GM10266 (cell line): Measurements from ENCODE around the gene MRPL12.
"Not testable (repeated sequence)": the region's sequence is repeated elsewhere in the genome, so short reads cannot be mapped to it uniquely, and the experiment has no call there.

Source experiments
- DNase-seq: peaks from one replicate; pipeline ENCODE4 v3.0.0; 2012; ENCODE audit errors: extremely low spot score
- TF ChIP-seq, protein P1 (sequence below): IDR thresholded peaks from 2 replicates; pipeline ENCODE4 v1.5.1; 2012; ENCODE audit warnings: mild to moderate bottlenecking, low read depth; ENCODE audit not compliant: control insufficient read depth, insufficient read depth; ENCODE audit errors: missing control alignments

Gene MRPL12

GRCh38 chr17:81672504-81672903 lies 30.7 kb upstream of the MRPL12 start:
- TF ChIP-seq, protein P1, sequence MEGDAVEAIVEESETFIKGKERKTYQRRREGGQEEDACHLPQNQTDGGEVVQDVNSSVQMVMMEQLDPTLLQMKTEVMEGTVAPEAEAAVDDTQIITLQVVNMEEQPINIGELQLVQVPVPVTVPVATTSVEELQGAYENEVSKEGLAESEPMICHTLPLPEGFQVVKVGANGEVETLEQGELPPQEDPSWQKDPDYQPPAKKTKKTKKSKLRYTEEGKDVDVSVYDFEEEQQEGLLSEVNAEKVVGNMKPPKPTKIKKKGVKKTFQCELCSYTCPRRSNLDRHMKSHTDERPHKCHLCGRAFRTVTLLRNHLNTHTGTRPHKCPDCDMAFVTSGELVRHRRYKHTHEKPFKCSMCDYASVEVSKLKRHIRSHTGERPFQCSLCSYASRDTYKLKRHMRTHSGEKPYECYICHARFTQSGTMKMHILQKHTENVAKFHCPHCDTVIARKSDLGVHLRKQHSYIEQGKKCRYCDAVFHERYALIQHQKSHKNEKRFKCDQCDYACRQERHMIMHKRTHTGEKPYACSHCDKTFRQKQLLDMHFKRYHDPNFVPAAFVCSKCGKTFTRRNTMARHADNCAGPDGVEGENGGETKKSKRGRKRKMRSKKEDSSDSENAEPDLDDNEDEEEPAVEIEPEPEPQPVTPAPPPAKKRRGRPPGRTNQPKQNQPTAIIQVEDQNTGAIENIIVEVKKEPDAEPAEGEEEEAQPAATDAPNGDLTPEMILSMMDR = no peak
- no peak for DNase-seq

DNA sequence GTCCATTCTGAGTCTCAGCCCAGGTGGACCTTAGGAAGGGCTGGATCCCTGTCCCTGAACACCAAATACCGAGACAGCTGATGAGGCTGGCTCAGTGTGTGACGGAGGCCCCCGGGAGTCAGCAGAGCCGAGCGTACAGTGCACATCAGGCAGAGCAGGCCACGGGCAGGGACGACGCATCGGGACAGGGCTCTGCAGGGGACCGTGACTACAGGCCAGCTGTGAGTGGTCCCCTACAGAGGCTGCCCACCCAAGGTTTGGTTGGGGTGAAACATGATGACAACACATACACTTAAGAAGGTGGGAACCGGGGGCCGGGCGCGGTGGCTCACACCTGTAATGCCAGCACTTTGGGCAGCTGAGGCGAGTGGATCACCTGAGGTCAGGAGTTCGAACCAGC lies 30.2 kb upstream of the MRPL12 start:
- TF ChIP-seq, protein P1 = no peak
- DNase-seq = no peak

- TF ChIP-seq, protein P1 = no peak
- no peak for DNase-seq
These were observed 29.5 kb upstream of the MRPL12 start for GRCh38 chr17:81673561-81674258.

DNA sequence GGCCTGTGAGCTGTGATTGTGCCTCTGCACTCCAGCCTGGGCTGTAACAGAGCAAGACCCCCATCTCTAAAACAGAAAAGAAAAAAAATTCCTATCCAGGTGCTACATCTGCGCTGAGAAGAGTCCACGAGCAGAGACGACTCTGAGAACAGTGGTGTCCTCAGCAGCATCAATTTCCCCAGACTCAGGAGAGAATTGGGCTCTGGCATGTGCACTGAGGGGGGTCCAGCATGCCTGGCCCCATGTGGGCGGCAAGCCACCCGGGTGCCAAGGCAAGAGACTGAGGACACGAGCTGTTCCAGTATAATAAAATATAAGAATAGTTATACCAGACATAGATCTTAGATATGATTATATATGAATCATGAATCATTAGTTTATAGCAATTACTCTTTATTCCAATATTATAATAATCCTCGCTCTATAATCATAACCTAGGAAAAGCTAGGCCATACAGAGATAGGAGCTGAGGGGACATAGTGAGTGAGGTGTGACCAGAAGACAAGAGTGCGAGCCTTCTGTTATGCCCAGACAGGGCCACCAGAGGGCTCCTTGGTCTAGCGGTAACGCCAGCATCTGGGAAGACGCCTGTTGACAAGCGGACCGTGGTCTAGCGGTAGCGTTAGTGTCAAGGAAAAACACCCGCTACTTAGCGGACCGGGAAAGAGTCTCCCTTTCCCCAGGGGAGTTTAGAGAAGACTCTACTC lies 27.5 kb upstream of the MRPL12 start:
- DNase-seq = not testable (repeated sequence)
- TF ChIP-seq, protein P1 = peak; percentile 49

DNA sequence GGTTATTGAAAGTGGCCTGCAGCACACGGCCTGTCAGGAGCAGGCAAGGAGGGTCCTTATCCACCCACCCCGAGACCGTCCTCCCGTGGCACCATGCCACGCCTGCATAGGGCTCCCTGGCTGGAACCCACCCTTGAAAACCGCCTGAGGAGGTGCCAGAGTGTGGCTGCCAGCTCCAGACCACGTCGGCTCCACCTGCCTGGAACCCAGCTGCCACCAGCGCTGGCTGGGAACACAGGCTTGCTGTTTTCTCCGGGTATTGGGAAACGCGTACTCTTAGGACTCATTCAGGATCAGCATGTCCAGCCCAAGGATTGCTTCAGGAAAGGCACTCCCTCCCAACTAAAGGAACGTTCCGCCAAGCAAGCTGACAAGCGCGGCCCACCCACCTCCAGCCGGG lies 26.3 kb upstream of the MRPL12 start:
- DNase-seq = no peak
- TF ChIP-seq, protein P1 = no peak

GRCh38 chr17:81680150-81680549 lies 23.0 kb upstream of the MRPL12 start:
- TF ChIP-seq, protein P1 = no peak

GRCh38 chr17:81681672-81682071 lies 21.5 kb upstream of the MRPL12 start:
- TF ChIP-seq, protein P1 = no peak
- no peak for DNase-seq

More at GRCh38 chr17:81680150-81680549, 23.0 kb upstream of the MRPL12 start:
- no peak for DNase-seq
